ENCODE data around the gene SLC25A26.

DNA sequence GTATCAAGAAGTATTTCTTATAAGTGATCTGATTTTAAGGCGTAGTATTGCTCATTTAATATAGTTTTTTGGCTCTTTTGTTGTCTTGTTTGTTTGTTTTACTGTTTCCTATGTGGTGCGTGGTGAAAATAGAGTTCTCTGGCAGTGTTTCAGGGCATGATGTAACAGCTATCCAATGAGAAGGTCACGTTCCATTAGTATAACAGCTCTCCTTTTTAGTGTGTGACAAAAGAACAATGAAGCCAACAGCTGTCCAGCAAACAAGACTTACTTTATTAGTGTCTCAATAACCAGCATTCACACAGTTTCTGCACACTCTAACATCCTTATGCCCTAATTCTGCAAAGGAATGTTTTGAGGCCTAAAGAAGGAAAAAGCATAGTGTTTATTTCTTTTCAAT lies 127.9 kb downstream of the SLC25A26 start:
- TF ChIP-seq EZH2phosphoT487 (IDR thresholded peaks at IDR 0.05; ENCODE audit: borderline replicate concordance, low read length): no peak
- TF ChIP-seq, protein P1, sequence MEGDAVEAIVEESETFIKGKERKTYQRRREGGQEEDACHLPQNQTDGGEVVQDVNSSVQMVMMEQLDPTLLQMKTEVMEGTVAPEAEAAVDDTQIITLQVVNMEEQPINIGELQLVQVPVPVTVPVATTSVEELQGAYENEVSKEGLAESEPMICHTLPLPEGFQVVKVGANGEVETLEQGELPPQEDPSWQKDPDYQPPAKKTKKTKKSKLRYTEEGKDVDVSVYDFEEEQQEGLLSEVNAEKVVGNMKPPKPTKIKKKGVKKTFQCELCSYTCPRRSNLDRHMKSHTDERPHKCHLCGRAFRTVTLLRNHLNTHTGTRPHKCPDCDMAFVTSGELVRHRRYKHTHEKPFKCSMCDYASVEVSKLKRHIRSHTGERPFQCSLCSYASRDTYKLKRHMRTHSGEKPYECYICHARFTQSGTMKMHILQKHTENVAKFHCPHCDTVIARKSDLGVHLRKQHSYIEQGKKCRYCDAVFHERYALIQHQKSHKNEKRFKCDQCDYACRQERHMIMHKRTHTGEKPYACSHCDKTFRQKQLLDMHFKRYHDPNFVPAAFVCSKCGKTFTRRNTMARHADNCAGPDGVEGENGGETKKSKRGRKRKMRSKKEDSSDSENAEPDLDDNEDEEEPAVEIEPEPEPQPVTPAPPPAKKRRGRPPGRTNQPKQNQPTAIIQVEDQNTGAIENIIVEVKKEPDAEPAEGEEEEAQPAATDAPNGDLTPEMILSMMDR (IDR thresholded peaks at IDR 0.05; ENCODE audit: low read depth, low read length, poor library complexity, severe bottlenecking): no peak
